ENCODE data around the gene COMMD9. TPM values are rescaled to one million over a fixed set of nuclear protein-coding genes. Genes with fewer than 3 reads are reported as not detected.

The COMMD9 gene
- total RNA-seq, 4 donors from 2014 or later: 36.9 to 58.0 (median 47.8) TPM

- no peak for TF ChIP-seq EP300 (IDR thresholded peaks at IDR 0.05)
- no peak for TF ChIP-seq POLR2A (IDR thresholded peaks at IDR 0.05)
- TF ChIP-seq CTCF (IDR thresholded peaks at IDR 0.05): no peak
- H3K27me3 ChIP-seq: no peaks in the 10 kb centered on the region
- peaks cover 0 to 17% (median 0%) of the 10 kb centered on the region in 4 donors for H3K9me3 ChIP-seq
- H3K4me3 ChIP-seq: no peak overlapping the region
- peaks cover 4 to 77% (median 14%) of the 10 kb centered on the region in 3 donors for H3K36me3 ChIP-seq
- H3K4me1 ChIP-seq: no peaks in the 10 kb centered on the region
- WGBS, 2 donors: 86% methylated on average over 5 of the region's 5 CpGs
- no peak for DNase-seq (ENCODE audit: low spot score in 2 of 2)
- no peak overlapping the region for H3K27ac ChIP-seq
Observed at GRCh38 chr11:36271794-36272407, 17.3 kb downstream of the COMMD9 start.

- H3K36me3 ChIP-seq: peaks cover 4 to 66% (median 14%) of the 10 kb centered on the region in 3 donors
- no peaks in the 10 kb centered on the region for H3K27me3 ChIP-seq
- H3K4me3 ChIP-seq: no peak overlapping the region
- no peak for TF ChIP-seq EP300 (IDR thresholded peaks at IDR 0.05)
- TF ChIP-seq POLR2A (IDR thresholded peaks at IDR 0.05): no peak
- no peak for TF ChIP-seq CTCF (IDR thresholded peaks at IDR 0.05)
- no peak for DNase-seq (ENCODE audit: low spot score in 2 of 2)
- H3K27ac ChIP-seq: no peak overlapping the region
- WGBS, 2 donors: 83 to 87% methylated on average over 9 of the region's 9 CpGs
- H3K9me3 ChIP-seq: peaks cover 0 to 17% (median 0%) of the 10 kb centered on the region in 4 donors
- no peaks in the 10 kb centered on the region for H3K4me1 ChIP-seq
Observed at GRCh38 chr11:36270701-36271100, 18.5 kb downstream of the COMMD9 start.

- Histone ChIP-seq H3K9me3 (peaks cover 0 to 14% (median 0%) of the 10 kb centered on the region in 4 donors), H3K36me3 (peaks cover 4 to 43% (median 8%) of the 10 kb centered on the region in 3 donors), H3K4me3 (no peak overlapping the region), H3K27ac (no peak overlapping the region), H3K27me3 (no peaks in the 10 kb centered on the region), H3K4me1 (no peaks in the 10 kb centered on the region)
- DNase-seq (ENCODE audit: low spot score in 2 of 2): no peak
- WGBS, 2 donors: 80 to 82% methylated on average over 8 of the region's 8 CpGs
- TF ChIP-seq CTCF (IDR thresholded peaks at IDR 0.05): no peak
- no peak for TF ChIP-seq EP300 (IDR thresholded peaks at IDR 0.05)
- no peak for TF ChIP-seq POLR2A (IDR thresholded peaks at IDR 0.05)
Observed at GRCh38 chr11:36268337-36268985, 20.8 kb downstream of the COMMD9 start.

GRCh38 chr11:36266767-36267166 lies 22.5 kb downstream of the COMMD9 start:
- H3K36me3 ChIP-seq: peaks cover 0 to 27% (median 0%) of the 10 kb centered on the region in 3 donors
- DNase-seq (ENCODE audit: low spot score in 2 of 2): no peak
- no peaks in the 10 kb centered on the region for H3K27me3 ChIP-seq
- 59 to 62% methylated on average over 5 of the region's 5 CpGs for WGBS, 2 donors
- H3K4me3 ChIP-seq: no peak overlapping the region
- no peaks in the 10 kb centered on the region for H3K9me3 ChIP-seq
- no peaks in the 10 kb centered on the region for H3K4me1 ChIP-seq
- H3K27ac ChIP-seq: no peak overlapping the region
- TF ChIP-seq EP300 (IDR thresholded peaks at IDR 0.05) (no peak), POLR2A (IDR thresholded peaks at IDR 0.05) (no peak), CTCF (IDR thresholded peaks at IDR 0.05) (no peak)
